H1 (cell line): Measurements from ENCODE around the gene UROC1.

Experiments used
- ATF2 ChIP-seq: IDR thresholded peaks from 2 replicates; pipeline ENCODE4 v1.6.1; 2012; ENCODE audit warnings: low read length, inconsistent platforms
- CHD2 ChIP-seq: IDR thresholded peaks from 2 replicates; pipeline ENCODE4 v1.6.1; 2012; ENCODE audit warnings: low read length, improper control_type of control experiment
- CTCF ChIP-seq, 3 experiments: IDR thresholded peaks; 1 replicate in 2 of 3; 2 replicates in 1 of 3; pipeline versions ENCODE4 v1.5.1 to v1.6.1; 2011; ENCODE audit warnings: low read length in 3 of 3, mild to moderate bottlenecking in 3 of 3, inconsistent platforms in 2 of 3, low read depth in 1 of 3, moderate library complexity in 1 of 3; ENCODE audit not compliant: insufficient read depth in 1 of 3; ENCODE audit errors: control extremely low read depth in 1 of 3
- E2F6 ChIP-seq: IDR thresholded peaks from 2 replicates; pipeline ENCODE4 v1.6.1; 2012; ENCODE audit warnings: inconsistent platforms
- GTF2F1 ChIP-seq: IDR thresholded peaks from 2 replicates; pipeline ENCODE4 v1.6.1; 2012; ENCODE audit warnings: low read depth, low read length, improper control_type of control experiment, borderline replicate concordance
- POLR2A ChIP-seq, 2 experiments: IDR thresholded peaks; 1 replicate in 1 of 2; 2 replicates in 1 of 2; pipeline ENCODE4 v1.6.1; 2011; ENCODE audit warnings: low read depth in 2 of 2, low read length in 2 of 2, mild to moderate bottlenecking in 2 of 2; ENCODE audit errors: control extremely low read depth in 1 of 2
- RAD21 ChIP-seq, 2 experiments: IDR thresholded peaks in 1 of 2; conservative IDR thresholded peaks in 1 of 2; 2 replicates each; pipeline ENCODE4 v1.6.1; 2011; ENCODE audit warnings: low read depth in 2 of 2, low read length in 2 of 2, improper control_type of control experiment in 1 of 2, inconsistent platforms in 1 of 2, mild to moderate bottlenecking in 1 of 2, moderate library complexity in 1 of 2

GRCh38 chr3:126442094-126442855 lies 75.3 kb downstream of the UROC1 start:
- TF ChIP-seq CTCF (IDR thresholded peaks at IDR 0.05; ENCODE audit: control extremely low read depth in 1 of 3, insufficient read depth in 1 of 3, low read depth in 1 of 3, low read length in 3 of 3) (no peak), ATF2 (no peak), RAD21 (IDR thresholded peaks at IDR 0.05 in 1 of 2, conservative IDR thresholded peaks at IDR 0.05 in 1 of 2; ENCODE audit: low read depth in 2 of 2, low read length in 2 of 2) (no peak), CHD2 (no peak), GTF2F1 (no peak), POLR2A (IDR thresholded peaks at IDR 0.05; ENCODE audit: control extremely low read depth in 1 of 2, low read depth in 2 of 2, low read length in 2 of 2) (no peak), E2F6 (no peak)
